Brain microvascular endothelial cell (primary cell): ENCODE measurements around the gene SF3A2.
"Not testable (repeated sequence)": the region's sequence is repeated elsewhere in the genome, so short reads cannot be mapped to it uniquely, and the experiment has no call there.

Experiments used
- DNase-seq: peaks from one replicate; pipeline ENCODE4 v3.0.0-alpha.2; 2020
- H3K27ac ChIP-seq: fragments of 250-450 bp; sonication (Bioruptor Pico); 2 replicates; pipeline ENCODE4 v1.5.1; 2020; ENCODE audit warnings: mild to moderate bottlenecking, moderate library complexity
- H3K27me3 ChIP-seq: fragments of 250-450 bp; sonication (Bioruptor Pico); replicated peaks from 2 replicates; pipeline ENCODE4 v1.5.1; 2020; ENCODE audit warnings: mild to moderate bottlenecking
- H3K36me3 ChIP-seq: fragments of 250-450 bp; sonication (Bioruptor Pico); replicated peaks from 2 replicates; pipeline ENCODE4 v1.5.1; 2020; ENCODE audit warnings: mild to moderate bottlenecking
- H3K4me3 ChIP-seq: 2 replicates; pipeline ENCODE4 v1.5.1; 2011; ENCODE audit warnings: low read depth, mild to moderate bottlenecking, control low read depth, low read length, moderate library complexity
- CTCF ChIP-seq: IDR thresholded peaks from 2 replicates; pipeline ENCODE4 v1.5.1; 2011; ENCODE audit warnings: low read depth, mild to moderate bottlenecking, moderate library complexity, low read length, control low read depth, inconsistent platforms; ENCODE audit errors: missing control alignments
- in situ Hi-C: cut with HindIII; loops from 2 replicates; pipeline ENCODE4 v1.10.0; 2017; ENCODE audit warnings: low sequenced_read_pairs, low pct_ligation_motif_present

SF3A2 gene

GRCh38 chr19:2195914-2196313 is 40.7 kb upstream of the SF3A2 start:
- no peaks in the 10 kb centered on the region for H3K27me3 ChIP-seq
- no peak overlapping the region for H3K27ac ChIP-seq
- in situ Hi-C loops = no loop called here
- no peak overlapping the region for H3K4me3 ChIP-seq
- H3K36me3 ChIP-seq = peaks cover 44% of the 10 kb centered on the region
- no peak for DNase-seq
- TF ChIP-seq CTCF = no peak

- in situ Hi-C loops = no loop called here
- no peak for DNase-seq
- no peak for TF ChIP-seq CTCF
- H3K4me3 ChIP-seq = no peak overlapping the region
- H3K27ac ChIP-seq = no peak overlapping the region
- H3K27me3 ChIP-seq = no peaks in the 10 kb centered on the region
- H3K36me3 ChIP-seq = peaks cover 46% of the 10 kb centered on the region
Measured at GRCh38 chr19:2197270-2197669, 39.4 kb upstream of the SF3A2 start.

- H3K4me3 ChIP-seq = no peak overlapping the region
- H3K36me3 ChIP-seq = peaks cover 54% of the 10 kb centered on the region
- in situ Hi-C loops = no loop called here
- DNase-seq = no peak
- H3K27ac ChIP-seq = no peak overlapping the region
- no peak for TF ChIP-seq CTCF
- H3K27me3 ChIP-seq = no peaks in the 10 kb centered on the region
Measured at GRCh38 chr19:2198317-2198716, 38.3 kb upstream of the SF3A2 start.

- H3K36me3 ChIP-seq = peaks cover 55% of the 10 kb centered on the region
Measured at GRCh38 chr19:2199215-2199614, 37.4 kb upstream of the SF3A2 start.

GRCh38 chr19:2199861-2200623 is 36.6 kb upstream of the SF3A2 start:
- no peak for DNase-seq
- in situ Hi-C loops = no loop called here
- Histone ChIP-seq H3K36me3 (peaks cover 50% of the 10 kb centered on the region), H3K4me3 (no peak overlapping the region), H3K27me3 (no peaks in the 10 kb centered on the region), H3K27ac (no peak overlapping the region)
- TF ChIP-seq CTCF = no peak

More at GRCh38 chr19:2199215-2199614, 37.4 kb upstream of the SF3A2 start:
- peak; percentile 63 for TF ChIP-seq CTCF
- DNase-seq = no peak
- Histone ChIP-seq H3K27me3 (no peaks in the 10 kb centered on the region), H3K4me3 (no peak overlapping the region), H3K27ac (no peak overlapping the region)
- in situ Hi-C loops = no loop called here

GRCh38 chr19:2200624-2201294 is 35.9 kb upstream of the SF3A2 start:
- DNase-seq, H3K27ac ChIP-seq, H3K4me3 ChIP-seq, in situ Hi-C loops, H3K27me3 ChIP-seq: not testable (repeated sequence)
- peaks cover 44% of the 10 kb centered on the region for H3K36me3 ChIP-seq
